ENCODE measurements around the gene PLEKHH2.

The PLEKHH2 gene

GRCh38 chr2:43708891-43709290, 71.8 kb downstream of the PLEKHH2 start:
- no peak overlapping the region for H3K27ac ChIP-seq
- TF ChIP-seq, protein P1, sequence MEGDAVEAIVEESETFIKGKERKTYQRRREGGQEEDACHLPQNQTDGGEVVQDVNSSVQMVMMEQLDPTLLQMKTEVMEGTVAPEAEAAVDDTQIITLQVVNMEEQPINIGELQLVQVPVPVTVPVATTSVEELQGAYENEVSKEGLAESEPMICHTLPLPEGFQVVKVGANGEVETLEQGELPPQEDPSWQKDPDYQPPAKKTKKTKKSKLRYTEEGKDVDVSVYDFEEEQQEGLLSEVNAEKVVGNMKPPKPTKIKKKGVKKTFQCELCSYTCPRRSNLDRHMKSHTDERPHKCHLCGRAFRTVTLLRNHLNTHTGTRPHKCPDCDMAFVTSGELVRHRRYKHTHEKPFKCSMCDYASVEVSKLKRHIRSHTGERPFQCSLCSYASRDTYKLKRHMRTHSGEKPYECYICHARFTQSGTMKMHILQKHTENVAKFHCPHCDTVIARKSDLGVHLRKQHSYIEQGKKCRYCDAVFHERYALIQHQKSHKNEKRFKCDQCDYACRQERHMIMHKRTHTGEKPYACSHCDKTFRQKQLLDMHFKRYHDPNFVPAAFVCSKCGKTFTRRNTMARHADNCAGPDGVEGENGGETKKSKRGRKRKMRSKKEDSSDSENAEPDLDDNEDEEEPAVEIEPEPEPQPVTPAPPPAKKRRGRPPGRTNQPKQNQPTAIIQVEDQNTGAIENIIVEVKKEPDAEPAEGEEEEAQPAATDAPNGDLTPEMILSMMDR (conservative IDR thresholded peaks at IDR 0.05), result no peak
- TF ChIP-seq ZFX (IDR thresholded peaks at IDR 0.05), result no peak

- H3K27ac ChIP-seq, result no peak overlapping the region
- no peak for TF ChIP-seq ZFX (IDR thresholded peaks at IDR 0.05)
- TF ChIP-seq, protein P1 (conservative IDR thresholded peaks at IDR 0.05), result no peak
Observed at GRCh38 chr2:43710866-43711265, 73.8 kb downstream of the PLEKHH2 start.

DNA sequence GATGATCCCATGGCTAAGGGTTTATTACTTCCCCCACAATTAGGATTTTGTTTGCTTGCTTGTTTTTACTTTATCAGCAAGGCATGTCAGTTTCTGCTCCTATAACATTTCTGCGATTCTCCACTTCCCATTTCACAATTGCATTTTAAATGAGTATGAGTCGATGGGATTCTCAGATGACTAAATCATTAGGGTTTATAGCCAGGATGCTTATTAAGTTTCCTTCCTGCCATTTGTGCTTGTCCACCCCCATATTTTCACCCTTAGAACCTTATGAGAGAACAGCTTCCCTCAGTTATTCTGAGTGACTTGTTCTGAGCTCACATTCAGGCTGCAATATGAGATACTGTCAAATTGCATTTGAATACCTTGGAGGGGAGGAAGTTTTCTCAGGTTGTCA, 77.1 kb downstream of the PLEKHH2 start:
- TF ChIP-seq ZFX (IDR thresholded peaks at IDR 0.05), result no peak
- TF ChIP-seq, protein P1 (conservative IDR thresholded peaks at IDR 0.05), result no peak

GRCh38 chr2:43715300-43716098, 78.4 kb downstream of the PLEKHH2 start:
- TF ChIP-seq ZFX (IDR thresholded peaks at IDR 0.05), result no peak
- TF ChIP-seq, protein P1 (conservative IDR thresholded peaks at IDR 0.05), result no peak

More for the DNA sequence above, 77.1 kb downstream of the PLEKHH2 start:
- H3K27ac ChIP-seq, result no peak overlapping the region

DNA sequence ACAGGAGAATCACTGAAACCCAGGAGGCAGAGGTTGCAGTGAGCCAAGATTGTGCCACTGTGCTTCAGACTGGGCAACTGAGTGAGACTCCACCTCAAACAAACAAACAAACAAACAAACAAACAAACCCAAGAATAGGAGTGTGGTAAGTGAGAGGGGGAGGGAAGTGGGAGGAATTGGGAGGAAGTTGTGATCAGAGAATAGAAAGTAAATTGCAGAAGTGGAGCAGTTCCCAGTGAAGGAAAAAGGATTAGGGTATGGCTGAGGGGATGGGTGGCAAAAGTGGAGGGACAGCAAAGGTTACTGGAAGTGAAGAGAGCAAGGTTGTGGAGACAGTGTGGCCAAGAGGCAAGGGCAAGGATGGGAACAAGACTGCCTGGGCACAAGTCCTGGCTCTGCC, 80.3 kb downstream of the PLEKHH2 start:
- no peak overlapping the region for H3K27ac ChIP-seq
- TF ChIP-seq, protein P1 (conservative IDR thresholded peaks at IDR 0.05), result no peak
- TF ChIP-seq ZFX (IDR thresholded peaks at IDR 0.05), result no peak

More at GRCh38 chr2:43715300-43716098, 78.4 kb downstream of the PLEKHH2 start:
- H3K27ac ChIP-seq, result no peak overlapping the region

GRCh38 chr2:43718530-43719124, 81.6 kb downstream of the PLEKHH2 start:
- no peak for TF ChIP-seq ZFX (IDR thresholded peaks at IDR 0.05)
- TF ChIP-seq, protein P1 (conservative IDR thresholded peaks at IDR 0.05), result no peak
- no peak overlapping the region for H3K27ac ChIP-seq

Measured in C4-2B (cell line).